ENCODE data around the gene WDR86. TPM values are rescaled to one million over a fixed set of nuclear protein-coding genes. Genes with fewer than 3 reads are reported as not detected.

WDR86 gene
- polyA plus RNA-seq, 1 donor (not counting 4 experiments of a cell fraction or from before 2014, with no cell fraction given), result not detected

DNA sequence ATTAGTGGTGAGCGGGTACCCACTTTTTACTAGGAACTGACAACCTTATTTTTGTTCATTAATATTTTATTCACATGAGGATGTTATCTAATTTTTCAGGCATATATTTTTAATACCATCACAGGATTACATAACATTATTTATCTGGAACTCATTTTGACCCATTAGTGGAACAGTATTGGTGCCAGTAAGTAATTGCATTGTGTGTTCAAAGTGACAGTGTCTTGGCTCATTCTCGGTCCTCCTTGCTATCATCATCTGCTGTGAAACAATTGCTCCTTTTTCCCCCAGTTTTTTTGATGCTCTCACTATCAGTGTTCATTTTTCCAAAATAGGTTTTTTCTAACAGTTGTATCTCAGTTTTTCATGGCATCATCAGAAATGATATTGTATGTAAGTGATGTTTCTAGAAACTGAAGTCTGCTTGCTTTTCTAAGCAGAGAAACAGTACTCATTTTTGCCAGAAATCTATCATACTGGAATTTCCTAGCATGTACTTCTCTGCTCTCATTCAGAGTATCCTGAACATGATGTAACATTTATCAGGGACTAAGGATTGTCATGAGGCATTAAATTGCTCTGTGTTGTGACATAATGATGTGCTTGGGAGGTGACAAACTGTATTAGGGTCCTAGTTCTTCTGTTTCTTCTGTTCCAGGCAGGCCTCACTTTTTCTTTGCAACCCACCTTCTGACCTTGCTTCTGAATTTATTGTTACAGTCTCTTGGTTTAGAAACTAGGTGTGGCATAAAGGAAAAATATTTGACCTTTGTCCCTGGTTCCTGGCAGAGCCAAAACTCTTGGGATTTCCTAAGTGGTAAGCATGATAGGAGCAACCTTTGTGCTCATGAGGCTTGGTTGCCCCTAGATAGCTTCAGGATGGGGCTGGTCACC, 64.0 kb downstream of the WDR86 start:
- no peaks in the 10 kb centered on the region for H3K9me1 ChIP-seq (ENCODE audit: control insufficient read depth, extremely low read depth, insufficient read depth, low read length)
- H3K27me3 ChIP-seq (ENCODE audit: control insufficient read depth, extremely low read depth, insufficient read depth, low read length), result no peaks in the 10 kb centered on the region
- no peak for TF ChIP-seq CTCF (optimal IDR thresholded peaks at IDR 0.05 in 1 of 3, IDR thresholded peaks at IDR 0.05 in 1 of 3, conservative IDR thresholded peaks at IDR 0.05 in 1 of 3; ENCODE audit: extremely low read depth in 1 of 3, insufficient read depth in 2 of 3, low read length in 3 of 3)
- dilution Hi-C loops (cut with MboI; ENCODE audit: extremely low pct_ligation_motif_present, low sequenced_read_pairs), result no loop called here
- H3K9ac ChIP-seq (ENCODE audit: control insufficient read depth, extremely low read depth, insufficient read depth, low read length), result no peak overlapping the region
- FAIRE-seq (no peak), DNase-seq (ENCODE audit: low read depth, low spot score) (no peak)
- peaks cover 3% of the 10 kb centered on the region for H3K4me1 ChIP-seq (ENCODE audit: control insufficient read depth, extremely low read depth, insufficient read depth, low read length)
- peaks cover 3% of the 10 kb centered on the region for H4K20me1 ChIP-seq (ENCODE audit: control insufficient read depth, extremely low read depth, insufficient read depth, low read length)
- H2AFZ ChIP-seq (ENCODE audit: control insufficient read depth, low read length), result no peak overlapping the region
- no peak overlapping the region for H3K27ac ChIP-seq (ENCODE audit: control insufficient read depth, insufficient read depth, low read length)
- H3K79me2 ChIP-seq (ENCODE audit: control insufficient read depth, insufficient read depth, low read length), result peaks cover 13% of the 10 kb centered on the region
- no peaks in the 10 kb centered on the region for H3K9me3 ChIP-seq (ENCODE audit: control insufficient read depth, low read depth, low read length)
- H3K4me3 ChIP-seq (ENCODE audit: control insufficient read depth in 2 of 3, extremely low read depth in 1 of 3, insufficient read depth in 2 of 3, low read depth in 1 of 3, low read length in 3 of 3), result no peak overlapping the region
- H3K4me2 ChIP-seq (ENCODE audit: control insufficient read depth, extremely low read depth, insufficient read depth, low read depth, low read length), result no peak overlapping the region
- H3K36me3 ChIP-seq (ENCODE audit: control insufficient read depth in 2 of 2, extremely low read depth in 1 of 2, insufficient read depth in 2 of 2, low read length in 2 of 2), result peaks cover 2 to 11% of the 10 kb centered on the region in 2 experiments

DNA sequence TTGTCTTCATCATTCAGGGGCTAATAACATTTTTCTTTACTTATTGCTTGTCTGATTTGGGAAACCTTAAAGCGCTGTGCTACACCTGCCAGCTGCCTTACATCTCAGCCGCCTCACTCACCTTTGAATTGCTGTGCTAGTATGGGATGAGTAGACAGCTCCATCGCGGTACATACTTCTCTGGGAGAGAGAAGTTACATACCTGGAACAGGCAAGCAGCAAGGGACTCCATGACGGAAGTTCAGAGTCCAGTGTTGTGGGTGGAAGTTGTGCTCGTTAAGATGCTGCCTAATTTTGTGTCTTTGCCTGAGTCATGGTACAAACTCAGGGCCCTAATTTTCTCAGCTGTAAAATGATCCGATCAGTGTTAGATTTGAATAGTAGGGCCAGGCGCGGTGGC, 66.3 kb downstream of the WDR86 start:
- H3K27me3 ChIP-seq (ENCODE audit: control insufficient read depth, extremely low read depth, insufficient read depth, low read length), result no peaks in the 10 kb centered on the region
- no peak overlapping the region for H3K27ac ChIP-seq (ENCODE audit: control insufficient read depth, insufficient read depth, low read length)
- peaks cover 0 to 1% of the 10 kb centered on the region in 2 experiments for H3K36me3 ChIP-seq (ENCODE audit: control insufficient read depth in 2 of 2, extremely low read depth in 1 of 2, insufficient read depth in 2 of 2, low read length in 2 of 2)
- FAIRE-seq (no peak), DNase-seq (ENCODE audit: low read depth, low spot score) (no peak)
- peaks cover 13% of the 10 kb centered on the region for H3K79me2 ChIP-seq (ENCODE audit: control insufficient read depth, insufficient read depth, low read length)
- H3K9me3 ChIP-seq (ENCODE audit: control insufficient read depth, low read depth, low read length), result no peaks in the 10 kb centered on the region
- dilution Hi-C loops (cut with MboI; ENCODE audit: extremely low pct_ligation_motif_present, low sequenced_read_pairs), result no loop called here
- peaks cover 3% of the 10 kb centered on the region for H3K4me1 ChIP-seq (ENCODE audit: control insufficient read depth, extremely low read depth, insufficient read depth, low read length)
- no peaks in the 10 kb centered on the region for H4K20me1 ChIP-seq (ENCODE audit: control insufficient read depth, extremely low read depth, insufficient read depth, low read length)
- no peak overlapping the region for H3K9ac ChIP-seq (ENCODE audit: control insufficient read depth, extremely low read depth, insufficient read depth, low read length)
- H3K4me2 ChIP-seq (ENCODE audit: control insufficient read depth, extremely low read depth, insufficient read depth, low read depth, low read length), result no peak overlapping the region
- no peak for TF ChIP-seq CTCF (optimal IDR thresholded peaks at IDR 0.05 in 1 of 3, IDR thresholded peaks at IDR 0.05 in 1 of 3, conservative IDR thresholded peaks at IDR 0.05 in 1 of 3; ENCODE audit: extremely low read depth in 1 of 3, insufficient read depth in 2 of 3, low read length in 3 of 3)
- TF ChIP-seq EZH2 (IDR thresholded peaks at IDR 0.05; ENCODE audit: low read length), result no peak
- H2AFZ ChIP-seq (ENCODE audit: control insufficient read depth, low read length), result no peak overlapping the region
- no peaks in the 10 kb centered on the region for H3K9me1 ChIP-seq (ENCODE audit: control insufficient read depth, extremely low read depth, insufficient read depth, low read length)
- H3K4me3 ChIP-seq (ENCODE audit: control insufficient read depth in 2 of 3, extremely low read depth in 1 of 3, insufficient read depth in 2 of 3, low read depth in 1 of 3, low read length in 3 of 3), result no peak overlapping the region
